HG03025 (cell line): Measurements from ENCODE around the gene ENGASE.

ENCODE experiments used
- ATAC-seq: cut with Tn5 transposase; IDR thresholded peaks from one replicate; pipeline ENCODE4 v1.9.1; 2021; ENCODE audit warnings: mild to moderate bottlenecking, moderate library complexity; ENCODE audit not compliant: unreplicated experiment, low FRiP score

Gene ENGASE

DNA sequence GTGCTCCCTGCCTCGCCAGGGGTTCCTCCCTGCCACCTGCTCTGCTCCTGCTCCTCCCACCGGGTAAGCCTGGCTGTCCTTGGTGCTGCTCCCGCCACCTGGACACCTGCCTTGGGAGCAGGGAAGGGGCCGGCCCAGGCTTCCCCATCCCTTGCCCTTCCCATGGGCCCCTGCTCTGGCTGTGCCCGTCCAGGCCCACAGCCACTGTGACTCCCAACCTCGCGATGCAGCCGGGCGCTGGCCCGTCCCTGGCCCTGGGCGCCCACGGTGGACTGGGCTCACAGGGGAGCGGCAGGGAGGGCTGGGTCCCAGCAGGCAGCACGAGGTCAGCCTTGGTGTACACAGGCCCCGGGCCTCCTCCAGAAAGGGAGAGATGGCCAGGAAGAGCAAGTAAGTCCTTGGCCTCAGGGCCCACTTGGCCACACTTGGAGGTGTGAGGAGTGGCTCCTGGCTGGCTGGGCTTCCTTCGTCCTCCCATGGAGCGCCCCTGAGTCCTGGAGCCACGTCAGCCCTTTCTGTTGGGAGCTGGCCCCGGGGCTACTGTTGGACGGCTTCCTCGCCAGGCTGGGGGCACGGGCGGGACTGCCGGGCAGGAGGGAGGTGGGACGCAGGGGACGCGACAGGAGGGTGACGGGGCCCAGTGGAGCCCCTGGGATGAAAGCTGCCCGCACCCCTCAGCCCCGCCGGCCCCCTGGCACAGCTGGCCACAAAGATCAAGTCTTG, 15.3 kb downstream of the ENGASE start:
- ATAC-seq, result no peak

DNA sequence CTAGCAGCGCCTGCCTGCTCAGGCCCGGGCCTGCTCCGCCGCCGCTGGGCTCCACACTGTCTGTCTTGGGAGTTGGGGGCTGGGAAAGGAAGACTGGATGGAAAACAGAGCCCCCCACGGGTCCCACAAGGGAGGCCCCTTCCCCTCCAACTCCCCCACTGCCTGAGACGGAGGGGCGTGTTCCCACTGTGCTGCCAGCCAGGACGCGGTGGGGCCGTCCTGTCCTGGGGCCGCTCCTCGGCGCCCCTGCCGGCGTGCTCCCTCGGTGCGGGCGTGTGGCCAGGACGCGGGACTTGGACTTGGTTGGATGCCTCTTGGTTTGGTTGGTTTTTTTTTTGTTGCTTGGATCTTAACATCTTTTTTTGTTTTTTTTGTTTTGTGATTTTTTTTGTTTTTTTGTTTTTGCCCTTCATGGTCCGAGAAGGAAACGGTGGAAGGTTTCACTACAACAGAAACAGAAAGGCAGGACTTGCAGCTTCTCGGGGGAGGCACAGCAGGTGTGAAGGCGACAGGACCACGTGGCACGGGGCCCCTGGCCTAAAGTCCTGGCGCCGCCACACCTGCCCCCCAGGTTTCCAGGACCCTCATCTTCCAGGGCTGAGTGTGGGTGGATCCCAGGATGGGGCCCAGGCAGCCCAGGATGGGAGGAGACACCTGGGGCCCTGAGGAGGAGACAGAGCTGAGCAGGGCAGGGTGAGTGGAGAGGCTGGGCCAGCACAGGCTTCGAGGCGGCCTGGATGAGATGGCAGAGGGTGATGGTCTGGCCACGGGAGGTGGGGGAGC, 16.0 kb downstream of the ENGASE start:
- no peak for ATAC-seq

DNA sequence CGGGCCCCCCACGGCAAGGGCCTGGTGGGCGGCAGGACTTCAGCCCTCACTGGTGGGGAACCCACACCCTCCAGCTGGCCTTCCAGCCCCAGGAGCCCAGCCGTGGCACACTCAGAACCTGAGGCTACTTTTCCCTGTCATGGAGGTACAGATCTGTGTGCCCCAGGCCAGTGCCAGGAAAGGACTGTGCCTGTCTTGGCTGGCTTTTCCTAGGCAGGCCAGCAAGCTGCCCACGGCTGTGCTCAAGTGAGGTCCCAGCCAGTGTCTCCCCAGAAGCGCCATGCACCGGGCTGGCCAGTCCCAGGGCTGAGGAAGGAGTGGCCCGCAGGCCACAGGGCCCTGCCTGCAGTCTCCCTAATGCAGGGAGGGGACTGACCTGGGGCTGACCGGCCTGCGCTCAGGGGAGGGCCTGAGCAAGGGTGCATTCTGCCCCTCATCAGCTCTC, 16.6 kb downstream of the ENGASE start:
- no peak for ATAC-seq

DNA sequence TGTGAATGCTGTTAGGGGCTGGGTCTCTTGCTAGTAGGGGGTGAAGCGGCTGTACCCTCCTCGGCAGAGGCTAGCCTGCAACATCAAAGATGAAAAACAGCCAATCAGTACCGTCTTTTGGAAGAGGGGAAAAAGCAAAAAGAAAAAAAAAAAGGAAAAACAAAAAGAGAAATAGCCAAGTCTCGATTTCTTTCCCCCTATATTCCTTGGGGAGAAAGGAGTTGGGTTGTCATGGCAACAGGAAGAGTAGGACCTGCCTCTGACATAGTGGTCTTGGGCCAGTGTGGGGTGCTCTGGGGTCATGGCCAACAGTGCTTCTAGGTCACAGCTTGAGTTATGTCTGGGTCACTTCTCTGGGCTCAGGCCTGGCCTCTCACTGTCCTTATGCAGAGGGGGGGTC, 17.9 kb downstream of the ENGASE start:
- no peak for ATAC-seq

DNA sequence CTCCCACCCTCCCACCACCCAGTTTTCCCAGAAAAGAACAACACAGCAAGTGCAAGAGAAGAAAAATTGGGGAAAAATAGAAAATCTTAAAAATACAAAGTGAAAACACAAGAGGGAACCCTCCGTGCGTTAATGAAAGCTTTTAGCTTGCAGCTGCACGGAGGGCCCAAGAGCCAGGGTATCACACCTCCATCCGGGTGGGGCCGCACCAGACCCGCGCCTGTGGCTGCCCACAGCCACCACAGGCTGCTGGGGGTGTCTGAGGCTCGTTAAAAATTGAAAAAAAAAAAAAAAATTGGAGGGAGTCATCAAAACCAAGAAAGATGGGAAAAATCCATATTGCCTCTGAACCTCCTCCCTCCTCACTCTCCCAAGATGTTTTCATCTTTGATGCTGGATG, 18.6 kb downstream of the ENGASE start:
- no peak for ATAC-seq

DNA sequence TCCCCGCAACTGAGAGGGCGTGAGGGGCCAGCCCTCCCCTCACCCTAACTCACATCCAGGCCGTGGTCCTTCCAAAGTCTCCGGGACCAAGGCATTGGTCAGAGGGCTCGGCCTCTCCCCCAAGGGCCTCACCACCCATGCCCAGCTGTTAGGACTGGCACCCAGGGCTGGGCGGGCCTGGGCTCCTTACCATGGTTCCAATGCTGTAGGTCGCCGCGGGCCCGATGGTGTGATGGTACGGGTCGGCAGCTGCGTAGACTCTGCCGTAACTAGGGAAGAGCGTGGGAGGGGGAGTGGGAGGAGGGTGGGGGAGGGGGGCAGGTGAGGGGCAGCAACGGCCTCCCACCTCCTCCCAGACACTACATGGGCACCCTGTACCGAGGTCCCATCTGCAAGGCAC, 19.6 kb downstream of the ENGASE start:
- no peak for ATAC-seq

DNA sequence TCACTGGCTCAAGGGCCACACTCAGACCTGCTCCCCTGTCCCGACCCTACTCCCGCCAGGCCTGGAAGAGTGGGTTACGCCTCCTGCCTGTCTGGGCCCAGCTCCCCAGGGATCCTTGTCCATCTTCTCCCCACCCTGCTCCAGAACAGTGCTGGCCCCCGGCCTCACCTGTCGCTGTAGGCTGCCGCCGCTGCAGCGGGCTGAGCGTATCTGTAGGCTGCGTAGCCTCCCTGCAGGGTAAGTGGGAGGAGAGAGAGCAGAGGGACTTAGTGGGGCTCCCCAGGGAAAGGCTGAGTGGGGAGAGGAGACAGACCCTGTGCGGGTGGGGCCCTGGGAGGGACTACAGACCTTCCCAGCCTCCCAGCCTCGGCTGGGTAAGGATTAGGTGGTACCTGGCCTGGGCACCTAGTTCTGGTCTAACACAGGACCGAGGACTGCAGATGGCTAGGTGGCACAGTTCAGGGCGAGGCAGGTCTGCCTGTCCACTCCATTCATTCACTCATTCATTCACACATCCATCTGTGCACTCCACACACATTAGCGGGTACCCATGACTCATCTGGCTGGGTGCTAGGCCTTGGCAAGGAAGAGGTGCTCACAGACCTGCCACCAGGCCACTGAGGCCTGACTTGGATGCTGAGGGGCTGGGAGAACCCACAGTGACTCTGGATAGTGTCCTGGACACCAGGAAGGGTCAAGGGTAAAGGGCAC, 20.9 kb downstream of the ENGASE start:
- no peak for ATAC-seq

DNA sequence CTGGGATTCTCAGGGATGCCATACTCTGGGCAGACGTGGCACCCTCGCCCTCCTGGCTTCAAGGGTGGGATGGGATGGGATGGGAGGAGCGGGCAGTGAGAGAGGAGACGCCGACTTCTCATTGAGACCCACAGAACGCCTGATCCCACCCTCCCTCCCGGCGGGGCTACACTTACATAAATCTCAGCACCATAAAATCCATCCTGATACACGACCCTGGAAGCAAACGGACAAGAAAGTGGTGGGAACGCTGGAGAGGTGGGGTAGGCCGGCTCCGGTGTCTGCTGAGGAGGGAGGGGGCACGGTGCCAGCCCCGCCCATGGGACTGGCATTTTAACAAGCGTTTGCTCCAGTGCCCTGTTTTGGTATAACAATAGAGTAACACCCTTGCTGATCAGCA, 21.9 kb downstream of the ENGASE start:
- no peak for ATAC-seq

DNA sequence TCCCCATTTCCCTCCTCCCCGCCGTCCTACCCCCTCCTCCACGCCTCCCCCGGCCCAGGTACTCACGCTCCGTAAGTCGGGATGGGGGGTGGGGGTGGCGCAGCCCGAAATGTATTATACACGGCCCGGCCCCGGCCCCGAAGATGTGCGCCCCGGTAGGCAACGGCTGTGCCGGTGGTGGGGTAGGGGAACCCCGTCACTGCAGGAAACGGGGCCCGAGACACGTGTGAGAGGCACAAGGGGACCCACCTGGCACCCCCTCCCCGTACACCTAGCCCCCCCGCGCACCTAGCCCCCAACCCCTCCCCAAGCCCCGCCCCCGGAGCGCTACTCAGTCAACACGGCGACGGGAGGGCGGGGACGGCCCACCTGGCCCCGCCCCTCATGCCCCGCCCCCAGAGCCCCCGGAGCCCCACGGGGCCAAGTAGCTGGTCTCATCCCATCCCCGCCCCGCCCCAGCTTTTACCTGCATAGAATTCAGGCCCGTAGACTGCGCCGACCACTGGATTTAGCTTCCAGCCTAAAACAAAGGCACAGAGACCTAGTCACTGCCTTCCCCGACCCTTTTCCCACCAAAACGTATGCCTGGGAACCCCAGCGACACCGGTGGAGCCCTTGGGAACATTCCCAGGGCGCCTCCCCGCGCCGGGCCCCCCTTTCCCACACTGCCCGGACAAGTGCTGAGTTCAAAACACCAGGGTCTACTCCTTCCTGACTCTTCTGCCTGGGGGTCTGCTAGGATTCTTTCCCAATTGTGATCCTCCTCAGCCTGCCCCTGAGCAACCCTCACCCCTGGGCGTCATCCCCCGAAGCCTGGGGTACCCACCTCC, 22.8 kb downstream of the ENGASE start:
- no peak for ATAC-seq

DNA sequence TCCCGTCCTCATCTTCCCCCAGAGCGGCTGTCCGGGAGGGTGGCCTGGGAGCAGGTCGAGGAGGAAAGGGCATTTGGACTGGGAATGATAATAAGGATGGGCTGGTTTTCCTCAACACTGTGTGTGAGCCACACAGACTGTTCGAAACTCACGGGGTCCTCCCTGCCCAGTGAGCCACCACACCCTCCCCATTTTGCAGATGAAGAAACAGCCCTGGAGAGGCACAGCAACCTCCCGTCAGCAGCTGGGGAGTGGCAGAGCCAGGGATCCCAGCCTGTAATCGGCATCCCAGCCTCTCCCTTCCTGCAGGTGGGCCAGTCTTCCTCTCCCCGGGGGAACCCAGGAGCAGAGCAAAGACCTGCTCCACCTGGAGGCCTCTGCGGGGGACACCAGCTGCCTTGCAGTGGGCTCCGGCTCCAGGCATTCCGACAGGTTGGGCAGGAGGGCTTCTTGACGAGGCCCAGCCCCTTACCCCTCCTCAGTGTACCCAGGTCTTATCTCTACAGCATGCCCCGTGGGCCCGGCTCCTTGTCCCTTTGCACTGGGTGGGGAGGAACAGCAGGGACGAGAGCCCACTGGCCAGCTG, 23.8 kb downstream of the ENGASE start:
- ATAC-seq, result no peak

DNA sequence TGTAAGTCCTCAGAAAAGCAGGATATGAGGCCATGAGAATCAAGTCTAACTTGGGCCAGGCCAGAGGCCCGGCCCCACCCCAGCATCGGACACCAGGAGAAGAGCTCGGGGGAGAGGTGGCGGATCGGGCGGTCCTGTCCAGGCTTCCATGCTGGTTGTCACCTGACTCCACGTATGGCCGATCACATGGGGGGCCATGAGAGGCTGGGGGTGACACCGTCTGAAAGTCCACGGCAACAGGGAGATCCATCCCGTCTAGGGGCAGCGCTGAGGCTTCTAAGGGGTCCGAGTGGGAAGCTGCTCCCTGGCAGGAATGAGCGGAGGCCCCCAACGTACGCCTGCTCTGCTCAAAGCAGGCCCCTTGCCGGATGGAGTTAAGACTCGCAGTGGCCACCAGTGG, 25.8 kb downstream of the ENGASE start:
- no peak for ATAC-seq

DNA sequence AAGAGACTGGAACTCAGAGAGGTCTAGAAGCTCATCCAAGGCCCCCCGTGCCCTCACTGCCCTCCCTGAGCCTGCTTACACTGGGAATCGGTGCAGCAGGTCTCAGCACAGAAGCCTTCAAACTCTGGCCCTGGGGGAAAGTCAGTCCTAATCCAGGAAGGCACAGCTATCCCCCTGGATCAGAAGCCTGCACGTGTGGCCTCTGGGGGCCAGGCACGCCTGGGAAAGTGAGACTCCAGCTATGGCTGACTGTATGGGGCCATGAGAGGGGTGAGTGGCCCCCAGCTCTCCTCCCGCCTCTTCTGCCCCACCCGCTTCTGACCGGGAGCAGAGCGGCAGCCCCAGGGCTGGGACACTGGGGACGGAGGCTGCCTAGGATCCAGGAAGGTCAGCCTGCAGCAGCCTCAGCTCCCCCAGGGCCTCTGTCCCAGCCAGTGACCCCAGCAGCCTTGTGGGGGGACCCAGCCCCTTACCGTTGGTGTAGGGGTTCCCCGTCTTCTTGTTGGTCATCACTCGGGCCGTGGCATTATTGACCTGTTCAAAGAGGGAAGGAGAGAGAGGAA, 26.6 kb downstream of the ENGASE start:
- no peak for ATAC-seq

DNA sequence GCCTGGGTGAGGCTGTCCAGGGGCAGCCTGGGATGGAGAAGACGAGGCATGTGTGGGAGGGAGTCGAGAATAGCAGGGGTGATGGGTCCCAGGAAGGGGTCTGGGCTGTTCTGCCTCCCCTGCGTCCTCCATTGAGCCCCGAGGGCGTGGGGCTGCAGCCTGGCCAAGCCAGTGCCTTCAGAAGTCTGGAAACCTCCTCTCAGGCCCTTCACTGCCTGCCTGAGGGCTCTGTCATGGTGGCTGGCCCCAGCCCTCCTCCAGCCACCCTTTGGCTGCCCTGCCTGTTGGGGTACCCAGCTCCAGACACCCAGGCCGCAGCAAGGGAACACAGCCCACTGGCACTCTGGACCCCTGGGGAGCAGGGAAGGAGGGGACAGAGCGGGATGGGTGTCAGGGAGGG, 27.6 kb downstream of the ENGASE start:
- ATAC-seq, result no peak

DNA sequence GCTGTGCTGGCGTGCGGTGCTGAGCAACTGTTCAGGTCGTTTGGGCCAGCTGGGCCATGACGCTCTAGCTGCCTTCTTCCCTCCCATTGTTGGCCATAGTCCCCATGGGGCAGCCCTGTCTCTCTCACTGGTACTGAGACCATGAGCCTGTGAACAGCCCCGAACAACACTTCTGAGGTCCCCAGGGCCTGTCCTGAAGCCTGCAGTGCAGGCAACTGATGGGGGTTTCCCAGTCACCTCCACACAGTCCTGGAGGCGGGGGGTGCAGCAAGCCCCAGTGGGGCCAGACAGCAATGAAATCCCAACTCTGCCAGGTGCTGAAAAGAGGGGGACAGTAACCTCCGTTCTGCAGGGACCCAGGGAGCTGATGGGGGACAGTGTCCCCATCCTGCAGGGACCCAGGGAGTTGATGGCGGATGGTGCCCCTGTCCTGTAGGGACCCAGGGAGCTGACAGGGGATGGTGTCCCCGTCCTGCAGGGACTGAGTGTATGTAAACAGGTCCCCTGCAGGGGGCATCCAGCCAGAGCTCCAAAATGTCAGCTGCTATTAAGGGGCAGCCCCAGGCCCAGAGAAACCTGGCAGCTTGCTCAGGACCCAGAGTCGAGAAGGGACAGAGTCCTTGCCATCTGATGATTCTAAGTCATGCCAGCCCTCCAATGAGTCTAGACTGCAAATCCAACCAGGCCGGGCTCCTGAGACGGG, 30.4 kb downstream of the ENGASE start:
- ATAC-seq, result no peak

DNA sequence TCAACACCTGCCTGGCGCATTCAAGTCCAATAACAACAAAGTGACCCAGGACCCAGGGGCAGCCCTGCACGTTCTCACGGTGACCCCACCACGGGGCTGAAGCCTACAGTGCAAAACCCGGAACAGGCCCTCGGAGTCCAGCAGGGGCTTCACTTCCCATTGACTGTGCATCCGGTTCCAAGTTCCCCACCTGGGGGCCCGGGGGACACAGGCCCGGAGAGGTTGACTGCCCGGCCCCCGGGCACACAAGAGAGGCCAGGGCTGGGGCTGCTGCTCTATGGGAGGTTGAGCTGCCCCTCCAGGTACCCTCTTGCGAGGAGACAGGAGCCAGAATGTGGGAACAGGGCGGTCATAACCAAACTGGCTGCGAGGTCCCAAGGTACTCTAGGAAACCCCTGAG, 31.3 kb downstream of the ENGASE start:
- no peak for ATAC-seq

DNA sequence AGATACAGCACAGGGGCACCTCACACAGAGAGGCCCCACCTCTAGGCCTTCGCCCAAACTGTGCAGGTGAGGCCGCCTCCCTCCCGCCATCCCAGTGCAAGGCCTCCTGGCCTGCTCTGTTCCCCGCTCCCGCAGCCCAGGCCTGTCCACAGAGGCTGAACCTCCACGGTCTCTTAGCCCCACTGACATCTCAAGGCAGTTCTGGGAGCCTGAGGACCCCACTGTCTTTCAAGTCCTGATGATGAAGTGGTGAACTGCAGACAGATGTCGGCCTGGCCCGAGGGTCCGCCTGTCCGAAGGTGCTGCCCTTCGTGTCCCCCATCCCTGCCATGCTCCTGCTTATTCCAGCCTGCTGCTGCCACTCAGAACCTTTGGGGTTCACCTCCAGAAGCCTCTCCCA, 32.3 kb downstream of the ENGASE start:
- ATAC-seq, result no peak

DNA sequence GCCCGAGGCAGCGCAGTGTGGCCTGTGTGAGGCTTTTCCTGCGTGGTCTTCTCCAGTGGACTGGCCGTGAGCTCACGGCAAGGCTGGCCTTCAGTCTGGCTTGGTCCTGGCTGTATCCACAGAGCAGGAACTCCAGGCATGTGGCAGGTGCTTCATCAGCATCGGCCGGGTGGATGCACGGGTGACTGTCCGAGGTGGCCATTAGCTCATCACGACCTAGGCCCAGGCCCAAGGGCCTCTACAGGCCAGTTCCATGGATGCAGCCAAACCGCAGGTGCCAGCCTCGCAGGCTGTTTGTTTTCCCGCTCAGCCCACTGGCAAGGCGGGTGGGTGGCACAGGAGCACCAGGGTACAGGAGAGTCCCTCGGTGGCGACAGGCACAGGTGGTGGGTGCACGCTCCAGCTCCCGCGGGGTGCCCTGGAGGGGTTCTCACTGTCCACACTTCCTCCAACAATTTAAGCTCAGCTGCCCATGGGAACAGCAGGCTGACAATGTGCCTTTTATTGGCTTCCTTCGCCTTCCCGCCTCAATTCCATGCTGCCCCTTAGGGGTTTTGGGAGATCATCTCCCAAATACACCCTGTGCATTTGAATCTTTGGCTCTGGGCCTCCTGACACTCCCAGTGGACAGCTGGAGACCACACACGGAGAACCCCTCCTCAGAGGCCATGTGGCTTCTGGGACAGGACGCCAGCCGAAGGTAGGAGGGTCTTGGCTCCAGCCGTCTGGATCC, 33.0 kb downstream of the ENGASE start:
- ATAC-seq, result no peak

DNA sequence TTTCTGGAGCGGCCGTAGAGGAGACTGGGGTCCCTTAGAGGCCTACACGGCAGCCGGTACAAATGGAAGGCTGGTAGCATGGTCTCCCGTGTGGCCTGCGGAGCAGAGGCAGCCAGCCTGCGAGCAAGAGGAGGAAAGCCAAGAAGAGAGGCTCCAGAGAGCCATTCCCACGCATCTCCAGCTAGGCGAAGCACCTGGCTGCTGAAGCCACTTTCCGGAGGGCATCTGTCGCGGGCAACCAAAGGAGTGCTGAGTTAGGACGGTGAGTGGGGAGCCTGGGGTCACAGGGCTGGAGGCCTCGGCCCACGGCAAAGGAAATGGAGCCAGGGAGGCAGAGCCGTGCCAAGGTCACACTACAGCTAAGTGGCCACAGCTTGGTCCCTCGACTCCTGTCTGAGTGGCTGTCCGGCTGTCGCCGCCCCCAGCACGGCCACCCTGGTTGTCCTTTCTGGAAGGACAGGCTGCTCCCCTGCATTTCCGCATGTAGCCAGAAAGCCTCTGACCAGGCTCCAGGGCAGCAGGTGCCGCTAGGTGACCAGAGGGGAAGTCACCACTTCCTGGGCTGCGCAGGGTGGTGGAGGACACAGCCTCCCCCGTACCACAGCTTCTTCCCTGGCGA, 33.7 kb downstream of the ENGASE start:
- no peak for ATAC-seq
